HEK293T (cell line): Measurements from ENCODE around the gene NDUFV3.

ENCODE experiments used
- ARNT ChIP-seq: fragments of 450-650 bp; IDR thresholded peaks from 2 replicates; pipeline ENCODE4 v1.6.1; 2017; ENCODE audit warnings: mild to moderate bottlenecking
- BHLHE40 ChIP-seq: fragments of 450-650 bp; IDR thresholded peaks from 2 replicates; pipeline ENCODE4 v1.6.1; 2016; ENCODE audit warnings: mild to moderate bottlenecking, moderate library complexity, borderline replicate concordance
- CTBP1 ChIP-seq: fragments of 450-650 bp; IDR thresholded peaks from 2 replicates; pipeline ENCODE4 v1.6.1; 2016; ENCODE audit warnings: borderline replicate concordance
- ELF4 ChIP-seq: fragments of 450-650 bp; IDR thresholded peaks from 2 replicates; pipeline ENCODE4 v1.6.1; 2017; ENCODE audit warnings: antibody characterized with exemption
- FOXA1 ChIP-seq: fragments of 450-650 bp; IDR thresholded peaks from 2 replicates; pipeline ENCODE4 v1.6.1; 2016; ENCODE audit warnings: mild to moderate bottlenecking
- FOXK2 ChIP-seq: fragments of 450-650 bp; IDR thresholded peaks from 2 replicates; pipeline ENCODE4 v1.6.1; 2016; ENCODE audit warnings: mild to moderate bottlenecking
- FOXM1 ChIP-seq: fragments of 450-650 bp; IDR thresholded peaks from 2 replicates; pipeline ENCODE4 v1.6.1; 2017; ENCODE audit warnings: mild to moderate bottlenecking, borderline replicate concordance
- HDGF ChIP-seq: fragments of 450-650 bp; IDR thresholded peaks from 2 replicates; pipeline ENCODE4 v1.6.1; 2017; ENCODE audit warnings: antibody characterized with exemption, borderline replicate concordance
- NFRKB ChIP-seq: fragments of 450-650 bp; IDR thresholded peaks from 2 replicates; pipeline ENCODE4 v1.6.1; 2016; ENCODE audit warnings: mild to moderate bottlenecking, moderate library complexity
- SP1 ChIP-seq: fragments of 450-650 bp; IDR thresholded peaks from 2 replicates; pipeline ENCODE4 v1.6.1; 2017
- SUZ12 ChIP-seq: fragments of 450-650 bp; IDR thresholded peaks from 2 replicates; pipeline ENCODE4 v1.6.1; 2016; ENCODE audit warnings: mild to moderate bottlenecking
- TARDBP ChIP-seq: fragments of 450-650 bp; IDR thresholded peaks from 2 replicates; pipeline ENCODE4 v1.6.1; 2016
- ZNF384 ChIP-seq: fragments of 450-650 bp; IDR thresholded peaks from 2 replicates; pipeline ENCODE4 v1.6.1; 2016
- TF ChIP-seq, protein P1 (sequence below): fragments of 450-650 bp; IDR thresholded peaks from 2 replicates; pipeline ENCODE4 v1.6.1; 2016

DNA sequence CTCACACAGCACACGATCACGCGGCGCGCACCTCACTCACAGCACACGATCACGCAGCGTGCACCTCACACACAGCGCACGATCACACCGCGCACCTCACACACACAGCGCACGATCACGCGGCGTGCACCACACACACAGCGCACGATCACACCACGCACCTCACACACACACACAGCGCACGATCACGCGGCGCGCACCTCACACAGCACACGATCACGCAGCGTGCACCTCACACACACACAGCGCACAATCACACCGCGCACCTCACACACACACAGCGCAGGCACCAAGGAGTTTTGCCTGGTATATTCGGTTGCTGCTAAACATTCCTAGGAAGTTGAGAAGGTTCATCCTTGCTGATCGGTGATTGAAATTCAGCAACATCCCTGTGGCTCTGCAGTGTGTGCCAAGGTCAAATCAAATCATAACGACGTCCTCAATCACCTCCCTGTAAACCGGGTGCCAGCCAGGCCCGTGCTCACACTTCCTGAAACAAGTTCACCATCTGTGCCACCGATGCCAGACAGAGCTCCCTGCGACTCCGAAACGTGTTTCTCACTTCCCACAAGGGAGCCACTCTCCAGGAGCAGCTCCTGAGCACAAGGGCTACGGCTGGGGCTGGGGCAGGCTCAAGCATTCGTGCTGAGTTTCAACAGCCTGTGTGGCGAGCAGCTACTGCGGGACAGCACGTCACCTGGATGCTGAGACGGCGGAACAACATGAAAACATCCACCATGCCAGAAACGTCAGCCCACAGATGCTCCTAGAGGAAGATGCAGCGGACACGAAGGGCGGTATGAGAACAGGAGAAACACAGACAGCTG lies 44.0 kb upstream of the NDUFV3 start:
- TF ChIP-seq SUZ12 (no peak), SP1 (no peak), NFRKB (no peak), FOXM1 (no peak), CTBP1 (no peak), ARNT (no peak), ELF4 (no peak), FOXK2 (no peak), ZNF384 (no peak), BHLHE40 (no peak), HDGF (no peak), TARDBP (no peak), FOXA1 (no peak)
- TF ChIP-seq, protein P1, sequence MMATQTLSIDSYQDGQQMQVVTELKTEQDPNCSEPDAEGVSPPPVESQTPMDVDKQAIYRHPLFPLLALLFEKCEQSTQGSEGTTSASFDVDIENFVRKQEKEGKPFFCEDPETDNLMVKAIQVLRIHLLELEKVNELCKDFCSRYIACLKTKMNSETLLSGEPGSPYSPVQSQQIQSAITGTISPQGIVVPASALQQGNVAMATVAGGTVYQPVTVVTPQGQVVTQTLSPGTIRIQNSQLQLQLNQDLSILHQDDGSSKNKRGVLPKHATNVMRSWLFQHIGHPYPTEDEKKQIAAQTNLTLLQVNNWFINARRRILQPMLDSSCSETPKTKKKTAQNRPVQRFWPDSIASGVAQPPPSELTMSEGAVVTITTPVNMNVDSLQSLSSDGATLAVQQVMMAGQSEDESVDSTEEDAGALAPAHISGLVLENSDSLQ: no peak
